HG03095 (cell line): ENCODE results near the gene MCCD1.
"Not testable (repeated sequence)": the region's sequence is repeated elsewhere in the genome, so short reads cannot be mapped to it uniquely, and the experiment has no call there.

Source experiments
- ATAC-seq: cut with Tn5 transposase; IDR thresholded peaks from one replicate; pipeline ENCODE4 v1.9.1; 2021; ENCODE audit warnings: moderate library complexity; ENCODE audit not compliant: unreplicated experiment

Gene MCCD1, protein sequence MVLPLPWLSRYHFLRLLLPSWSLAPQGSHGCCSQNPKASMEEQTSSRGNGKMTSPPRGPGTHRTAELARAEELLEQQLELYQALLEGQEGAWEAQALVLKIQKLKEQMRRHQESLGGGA

DNA sequence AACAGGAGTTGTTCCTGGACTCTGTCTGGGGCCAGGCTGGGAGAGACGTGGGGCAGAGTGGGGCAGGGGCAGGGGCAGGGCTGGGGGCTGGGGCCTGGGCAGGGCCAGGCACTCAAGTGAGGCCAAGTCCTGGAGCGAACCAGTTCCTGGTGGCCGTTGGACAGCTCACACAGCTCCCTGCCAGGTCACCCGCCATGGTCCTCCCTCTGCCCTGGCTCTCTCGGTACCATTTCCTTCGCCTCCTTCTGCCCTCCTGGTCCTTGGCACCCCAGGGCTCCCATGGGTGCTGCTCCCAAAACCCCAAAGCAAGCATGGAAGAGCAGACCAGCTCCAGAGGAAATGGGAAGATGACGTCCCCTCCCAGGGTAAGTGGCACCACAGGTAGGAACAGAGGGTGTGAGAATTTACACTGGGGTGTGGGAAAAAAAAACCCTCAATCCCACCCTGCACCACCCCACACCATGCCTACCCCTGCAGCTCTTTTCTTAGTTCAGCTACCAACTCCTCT is at the start of gene MCCD1:
Gene MCCD1 (plus strand): TSS at position 142 of the 508 bp plus-strand sequence. CDS start 53 bp downstream, at position 195.
- ATAC-seq = no peak

DNA sequence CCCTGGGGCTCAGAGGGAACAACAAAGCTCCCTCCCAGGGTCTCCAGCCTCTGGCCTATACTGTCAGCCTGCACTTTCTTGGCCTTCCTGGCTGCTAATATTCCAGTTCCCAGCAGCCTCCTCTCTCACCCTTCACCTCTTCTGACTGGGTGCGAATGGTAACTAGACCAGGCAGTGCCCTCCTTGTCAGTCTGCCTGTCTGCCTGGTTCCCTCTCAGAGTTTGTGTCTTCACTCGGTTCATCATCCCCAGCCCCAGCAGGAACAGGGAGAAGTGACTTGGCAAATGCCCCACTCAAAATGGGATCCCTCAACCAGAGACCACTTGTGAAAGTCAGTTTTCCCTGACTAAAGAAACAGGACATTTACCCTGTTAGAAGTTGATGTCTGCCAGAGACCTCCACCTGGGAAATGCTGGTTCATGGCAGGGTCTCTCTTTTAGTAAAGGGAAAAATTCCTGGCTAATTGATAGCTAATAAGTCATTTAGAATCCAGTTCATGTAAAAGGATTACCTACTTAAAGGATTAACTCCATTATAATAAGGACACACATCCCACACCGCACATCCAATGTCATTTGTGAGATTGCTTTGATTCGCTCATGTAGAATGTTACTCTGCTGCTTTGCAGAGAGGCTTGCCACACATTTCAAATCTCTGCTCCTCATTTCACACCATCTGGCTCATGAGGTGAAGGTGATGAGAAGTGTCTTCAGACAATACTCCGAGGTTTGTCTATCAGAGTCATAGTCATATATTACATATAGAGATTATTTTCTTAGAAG is 49.4 kb upstream of the MCCD1 start:
- ATAC-seq = no peak

DNA sequence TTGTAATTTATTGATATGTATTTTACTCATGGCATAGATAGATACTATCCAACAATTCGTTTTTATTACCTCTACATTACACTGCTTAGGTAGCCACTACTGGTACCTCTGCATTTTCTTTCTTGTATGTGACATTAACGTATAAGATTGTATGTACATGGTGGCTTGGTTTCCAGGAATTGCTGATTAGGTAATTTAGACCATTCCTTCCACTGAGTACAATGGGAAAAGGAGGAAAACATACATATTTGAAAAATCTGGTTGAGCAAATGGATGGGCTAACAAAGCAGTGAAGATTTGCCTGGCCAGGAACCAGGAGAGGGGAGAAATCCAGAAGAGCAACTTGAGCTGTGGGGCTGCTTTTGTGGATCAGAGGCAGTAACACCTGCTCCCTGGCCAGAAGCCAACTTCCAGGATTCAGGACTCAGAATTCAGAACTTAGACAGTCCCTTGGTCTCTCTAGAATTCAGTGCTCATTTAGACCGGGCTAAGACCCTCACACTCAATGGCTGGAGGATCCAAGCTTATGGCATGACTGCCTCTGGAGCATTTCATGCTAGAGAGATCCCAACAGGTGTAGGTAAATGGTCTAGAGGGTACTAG is 48.7 kb upstream of the MCCD1 start:
- ATAC-seq = no peak

DNA sequence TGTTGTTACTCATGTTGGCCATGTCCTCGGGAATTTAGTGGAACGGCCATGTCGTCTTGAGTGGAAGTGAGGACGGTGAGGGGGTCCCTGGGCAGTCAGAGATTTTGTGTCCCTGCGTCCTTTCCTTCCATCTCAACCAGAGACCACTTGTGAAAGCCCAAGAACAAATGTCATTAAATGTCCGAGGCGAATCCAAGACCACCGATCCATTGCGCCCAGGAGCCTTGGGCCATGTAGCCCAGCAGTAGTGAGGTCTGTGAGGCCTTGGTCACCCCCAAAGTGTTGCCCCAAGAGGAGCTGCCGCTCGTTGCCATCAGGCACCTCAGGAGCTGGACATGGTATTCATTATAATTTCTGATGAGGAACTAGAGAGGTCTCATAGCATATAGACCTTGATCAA is 48.2 kb upstream of the MCCD1 start:
- ATAC-seq = no peak

DNA sequence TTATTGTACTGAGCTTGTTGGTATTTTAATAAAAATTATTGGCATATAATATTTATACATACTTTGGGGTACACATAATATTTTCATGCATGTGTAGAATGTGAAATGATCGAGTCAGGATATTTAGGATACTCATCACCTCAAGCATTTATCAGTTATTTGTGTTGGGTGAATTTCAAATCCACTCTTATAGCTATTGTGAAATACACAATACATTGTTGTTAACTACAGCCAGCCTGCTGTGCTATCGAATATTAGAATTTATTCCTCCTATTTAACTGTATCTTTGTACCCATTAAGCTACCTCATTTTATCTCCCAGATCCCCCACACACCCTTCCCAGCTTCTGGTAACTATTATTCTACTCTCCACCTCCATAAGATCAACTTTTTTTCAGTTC is 45.4 kb upstream of the MCCD1 start:
- ATAC-seq = no peak

DNA sequence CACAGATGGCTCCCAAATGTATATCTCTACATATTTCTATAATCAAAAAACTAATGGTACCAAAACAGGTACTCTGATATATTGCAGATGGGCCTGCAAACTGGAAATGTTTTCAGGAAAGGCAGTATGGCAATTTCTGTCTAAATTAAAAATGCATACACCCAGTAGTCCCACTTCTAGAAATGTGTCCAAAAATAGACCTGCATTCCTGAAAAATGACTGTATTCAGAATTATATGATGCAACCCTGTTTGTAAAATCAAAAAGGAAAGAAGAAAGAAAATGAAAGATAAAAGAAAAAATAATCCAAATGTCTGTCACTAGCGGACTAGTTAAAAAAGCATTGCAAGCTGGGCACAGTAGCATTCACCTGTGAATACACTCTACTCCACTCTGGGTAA is 43.7 kb upstream of the MCCD1 start:
- no peak for ATAC-seq

DNA sequence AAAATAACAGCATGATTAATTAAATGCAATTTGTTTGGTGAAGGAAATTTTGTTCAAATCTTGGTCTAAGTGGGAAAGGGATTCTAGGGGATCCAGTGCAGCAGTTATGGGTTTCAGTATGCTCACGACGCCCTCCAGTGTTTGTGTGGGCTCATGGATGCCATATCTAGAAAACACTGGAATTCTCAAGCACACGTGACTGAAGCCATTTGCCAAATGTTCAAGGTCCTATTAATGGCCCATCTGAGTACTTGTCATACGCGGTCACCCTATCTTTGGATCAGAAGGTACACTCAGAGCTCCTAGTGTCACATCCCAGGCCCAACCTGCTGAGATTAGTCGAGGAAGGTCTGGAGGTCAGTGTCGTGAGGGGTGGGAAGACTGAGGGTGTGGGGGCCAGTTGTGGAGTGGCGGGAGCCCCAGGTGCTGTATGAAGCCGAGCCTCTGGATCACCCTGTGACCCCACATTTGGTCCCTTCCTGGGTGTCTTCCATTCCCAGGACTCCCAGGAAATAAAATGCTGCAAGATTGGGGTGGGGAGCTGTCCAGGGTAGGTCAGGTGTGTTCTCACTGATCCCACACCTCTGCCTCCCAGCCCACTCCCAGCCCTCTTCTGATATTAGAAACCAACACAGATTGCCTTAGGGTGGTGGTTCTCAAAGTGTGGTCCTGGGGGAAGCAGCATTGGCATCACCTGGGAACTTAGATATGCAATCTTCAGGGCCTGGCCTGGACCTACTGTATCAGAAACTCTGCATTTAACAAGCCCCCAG is 42.5 kb upstream of the MCCD1 start:
- not testable (repeated sequence) for ATAC-seq

DNA sequence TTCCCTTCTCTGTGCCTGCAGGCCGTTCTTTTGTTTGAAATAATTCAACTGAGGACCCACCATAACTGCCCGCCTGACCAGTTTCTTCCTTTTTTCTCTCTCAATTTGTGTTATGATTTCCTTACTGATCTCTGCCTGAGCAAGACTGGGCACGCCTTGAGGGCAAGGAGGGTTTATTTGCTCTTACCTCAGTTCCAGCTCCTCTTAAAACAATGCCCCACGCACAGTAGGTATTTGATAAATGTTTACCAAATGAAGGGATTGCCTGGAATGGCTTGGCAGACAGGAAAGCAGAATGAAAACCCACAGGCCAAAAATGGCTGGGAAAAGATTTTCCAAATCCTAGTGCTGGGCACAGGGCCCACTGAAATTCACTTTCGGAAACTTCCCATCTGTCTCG is 41.1 kb upstream of the MCCD1 start:
- ATAC-seq = not testable (repeated sequence)

DNA sequence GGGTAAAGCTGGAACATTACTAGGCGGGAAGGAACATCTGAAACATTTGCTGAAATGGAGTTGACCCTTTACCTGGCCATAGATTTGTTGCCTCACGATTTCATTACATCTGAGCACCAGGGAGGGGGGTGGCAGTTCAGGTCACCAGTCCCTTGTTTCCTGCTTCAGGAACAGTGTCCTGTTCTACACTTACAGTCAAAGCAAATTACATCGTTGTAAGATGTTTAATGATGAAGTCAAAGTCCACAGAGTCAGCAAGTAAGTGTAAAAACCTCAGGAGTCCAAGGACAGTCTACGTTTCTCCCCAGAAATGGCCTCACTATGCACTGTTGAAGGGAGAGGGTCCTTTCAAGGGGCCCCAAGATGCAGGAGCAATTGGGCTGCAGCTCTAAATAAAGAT is 39.7 kb upstream of the MCCD1 start:
- ATAC-seq = no peak

DNA sequence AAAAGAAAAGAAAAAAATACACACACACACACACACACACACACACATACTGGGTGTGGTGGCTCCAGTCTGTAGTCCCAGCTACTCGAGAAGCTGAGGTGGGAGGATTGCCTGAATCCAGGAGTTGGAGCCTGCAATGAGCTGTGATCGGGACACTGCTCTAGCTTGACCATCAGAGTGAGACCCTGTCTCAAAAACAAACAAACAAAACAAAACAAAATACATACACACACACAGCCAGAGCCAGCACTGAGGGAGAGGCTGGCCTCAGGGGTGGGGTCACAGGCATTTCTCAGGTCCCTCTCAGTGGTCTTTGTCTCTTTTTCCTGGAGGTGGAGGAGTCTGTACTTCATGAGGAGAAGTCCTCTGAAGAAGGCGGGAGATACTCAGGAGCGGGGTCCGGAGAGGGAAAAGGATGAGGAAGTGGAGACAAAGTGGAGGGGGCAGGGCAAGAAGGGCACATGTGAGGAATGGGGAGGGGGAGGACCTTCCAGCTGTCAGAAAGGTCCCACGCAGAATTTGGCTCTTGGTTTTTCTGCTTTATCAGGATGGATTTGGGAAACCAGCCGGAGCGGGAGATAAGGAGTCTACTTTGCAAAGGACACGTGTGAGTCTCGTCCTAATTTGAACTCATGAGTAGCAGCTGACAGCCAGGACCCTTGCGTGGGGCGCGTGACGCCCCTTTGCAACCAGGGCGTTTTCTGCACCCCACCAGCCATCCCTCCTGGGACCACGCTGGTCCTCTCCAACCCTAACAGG is 38.5 kb upstream of the MCCD1 start:
- ATAC-seq = no peak

DNA sequence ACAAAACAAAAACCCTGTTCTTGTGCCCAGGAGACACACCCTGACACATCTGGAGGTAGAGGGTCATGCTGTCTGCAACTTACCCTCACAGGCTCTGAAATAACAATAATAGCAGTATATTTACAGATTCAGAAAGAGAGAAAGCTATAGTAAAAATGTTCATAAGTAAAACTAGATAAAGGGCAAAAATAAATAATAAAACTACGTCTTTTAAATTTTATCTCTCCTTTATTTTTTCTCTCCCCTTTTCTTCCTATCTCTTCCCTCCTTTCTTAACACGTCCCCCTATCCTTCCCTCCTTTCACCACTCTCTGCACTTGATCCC is 35.2 kb upstream of the MCCD1 start:
- ATAC-seq = not testable (repeated sequence)

DNA sequence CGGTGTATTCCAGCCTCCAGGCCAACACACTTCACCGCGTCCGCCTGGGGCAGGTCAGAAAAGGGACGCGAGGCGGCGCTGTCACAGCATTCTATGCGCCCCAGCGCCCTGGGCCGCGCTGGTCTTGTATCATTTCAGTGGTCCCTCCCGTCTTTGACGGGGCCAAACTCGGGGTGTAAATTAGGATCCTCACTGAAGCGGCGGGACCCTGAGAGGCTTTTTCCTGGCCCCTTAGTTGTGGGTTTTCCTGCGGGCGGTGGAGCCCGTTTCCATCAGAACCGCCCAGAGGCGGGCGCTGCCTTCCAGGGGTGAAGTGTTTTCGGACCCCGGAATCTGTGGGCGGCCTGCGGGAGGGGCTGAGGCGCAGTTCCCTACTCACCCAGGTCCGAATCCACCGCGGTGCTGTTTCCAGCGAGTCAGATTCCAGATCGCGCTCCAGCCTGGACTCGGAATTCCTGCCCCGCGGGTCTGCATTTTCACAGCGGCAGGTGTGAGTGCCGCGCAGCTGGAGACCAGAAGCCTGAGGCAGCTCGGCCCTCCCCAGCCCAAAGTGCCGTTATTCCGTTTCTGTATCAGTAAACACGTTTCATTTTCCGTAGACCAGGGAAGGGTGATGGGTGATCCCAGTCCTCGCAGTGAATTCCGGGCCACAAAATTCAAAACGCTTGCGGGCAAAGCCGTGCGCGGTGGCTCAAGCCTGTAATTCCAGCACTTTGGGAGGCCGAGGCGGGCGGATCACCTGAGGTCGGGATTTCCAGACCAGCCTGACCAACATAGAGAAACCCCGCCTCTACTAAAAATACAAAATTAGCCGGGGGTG is 34.7 kb upstream of the MCCD1 start:
- ATAC-seq = peak; percentile 40

DNA sequence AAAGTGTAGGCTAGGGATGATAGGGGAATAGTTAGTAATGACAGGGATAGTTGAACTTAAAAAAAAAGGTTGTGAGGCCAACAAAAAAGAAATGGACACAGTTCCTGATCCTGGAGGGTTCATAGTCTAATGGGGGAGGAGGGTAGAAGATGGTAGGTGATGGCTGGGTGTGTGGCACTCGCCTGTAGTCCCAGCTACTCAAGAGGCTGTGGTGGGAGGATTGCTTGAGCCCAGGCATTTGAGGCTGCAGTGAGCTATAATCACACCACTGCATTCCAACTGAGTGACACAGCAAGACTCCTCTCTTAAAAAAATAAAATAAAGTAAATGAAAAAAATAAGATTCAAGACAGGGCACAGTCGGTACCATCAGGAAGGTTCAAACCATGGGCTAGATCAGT is 33.2 kb upstream of the MCCD1 start:
- ATAC-seq = no peak

DNA sequence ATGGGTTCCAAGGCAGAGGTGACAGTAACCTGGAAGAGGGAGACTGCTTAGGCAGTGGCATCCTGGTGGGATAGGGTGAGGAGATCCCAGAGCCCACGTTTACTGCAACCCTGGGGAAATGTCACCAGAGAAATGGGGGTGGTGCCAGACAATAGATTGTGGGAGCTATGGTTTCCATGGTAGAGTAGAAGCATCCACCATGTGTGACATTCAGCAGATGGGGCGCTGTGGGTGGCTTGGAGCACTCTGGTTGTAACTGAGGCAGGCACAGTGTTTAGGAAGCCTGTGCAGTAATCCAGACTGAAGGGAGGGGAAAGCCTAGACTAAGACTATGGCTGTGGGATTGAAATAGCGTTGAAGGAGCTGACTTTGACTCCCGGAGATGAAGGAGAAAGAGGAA is 31.9 kb upstream of the MCCD1 start:
- not testable (repeated sequence) for ATAC-seq

DNA sequence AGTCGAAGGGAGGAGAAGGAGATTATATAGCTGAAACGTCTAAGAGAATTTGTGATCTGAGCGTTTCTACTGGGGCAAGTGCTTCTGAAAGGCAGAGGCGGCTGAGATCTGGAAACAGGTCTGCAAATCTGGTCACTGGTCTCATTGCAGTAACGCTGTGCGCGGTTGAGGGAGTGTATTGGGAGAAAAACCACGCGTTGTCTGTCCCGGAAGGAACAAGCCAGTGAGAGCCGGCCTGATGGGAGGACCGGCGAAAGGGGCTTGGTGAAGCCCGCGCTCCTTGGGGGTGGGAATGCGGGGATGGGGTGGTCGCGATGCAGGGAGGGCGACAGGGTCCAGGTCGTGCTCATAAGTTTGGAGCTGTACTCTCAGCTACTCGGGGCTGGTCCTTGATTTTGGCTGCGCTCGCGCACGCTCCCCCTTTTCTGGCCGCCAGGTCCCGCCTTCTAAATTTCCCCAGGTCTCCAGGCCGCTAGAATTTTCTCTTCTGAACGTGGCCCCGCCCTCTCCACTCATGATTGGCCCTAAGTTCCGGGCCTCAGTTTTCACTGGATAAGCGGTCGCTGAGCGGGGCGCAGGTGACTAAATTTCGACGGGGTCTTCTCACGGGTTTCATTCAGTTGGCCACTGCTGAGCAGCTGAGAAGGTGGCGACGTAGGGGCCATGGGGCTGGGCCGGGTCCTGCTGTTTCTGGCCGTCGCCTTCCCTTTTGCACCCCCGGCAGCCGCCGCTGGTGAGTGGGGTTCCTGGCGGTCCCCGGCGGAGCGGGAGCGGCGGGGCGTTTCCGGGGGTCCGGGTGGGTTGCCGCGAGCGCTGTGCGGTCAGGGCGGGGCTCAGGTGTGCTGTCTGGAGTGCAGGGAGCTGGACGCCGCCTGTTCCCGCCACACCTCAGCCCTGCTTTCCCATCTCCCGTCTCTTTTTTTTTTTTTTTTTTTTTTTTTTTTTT is 31.0 kb upstream of the MCCD1 start, which contains the start of gene MICB:
Gene MICB (plus strand): TSS at position 615 of the 946 bp plus-strand sequence. CDS start 49 bp downstream, at position 664.
- peak; percentile 42 for ATAC-seq

DNA sequence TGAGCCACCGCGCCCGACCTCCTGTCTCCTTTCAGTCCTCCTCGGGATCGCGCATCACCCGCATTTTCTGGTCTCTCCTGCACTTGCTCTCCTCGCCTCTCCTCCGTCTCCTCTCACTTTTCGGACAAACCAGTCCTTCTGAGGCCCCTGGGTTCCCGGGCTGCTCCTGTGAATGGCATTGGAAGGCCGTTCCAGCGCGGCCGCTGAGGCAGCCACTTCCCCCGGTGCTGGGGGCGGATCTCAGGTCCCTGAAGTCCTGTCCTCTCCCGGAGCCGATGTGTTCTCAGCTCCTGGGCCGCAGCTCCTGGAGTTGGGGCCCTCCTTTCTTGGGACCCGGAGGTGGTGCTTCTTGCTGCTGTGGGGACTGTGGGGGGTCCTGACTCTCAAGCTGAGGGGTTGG is 30.0 kb upstream of the MCCD1 start:
- ATAC-seq = no peak

DNA sequence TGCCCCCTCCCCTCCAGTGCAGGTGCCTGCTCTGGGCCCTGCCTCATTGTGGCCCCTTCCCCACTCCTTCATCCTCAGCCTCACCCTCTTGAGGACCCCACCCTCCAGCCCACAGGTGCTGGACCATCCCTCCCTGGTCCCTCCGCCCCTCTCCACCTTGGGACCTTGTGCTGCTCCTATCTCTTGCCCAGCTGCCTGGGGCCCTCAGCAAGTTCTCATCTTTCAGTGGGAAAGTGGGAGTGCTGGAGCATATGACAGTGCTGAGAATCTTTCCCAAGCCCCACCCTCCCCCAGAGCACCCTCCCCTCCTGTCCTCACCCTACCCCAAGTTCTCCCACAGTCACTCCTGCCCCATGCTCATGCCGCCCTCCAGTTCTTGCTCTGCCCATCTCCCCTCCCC is 29.1 kb upstream of the MCCD1 start:
- not testable (repeated sequence) for ATAC-seq

DNA sequence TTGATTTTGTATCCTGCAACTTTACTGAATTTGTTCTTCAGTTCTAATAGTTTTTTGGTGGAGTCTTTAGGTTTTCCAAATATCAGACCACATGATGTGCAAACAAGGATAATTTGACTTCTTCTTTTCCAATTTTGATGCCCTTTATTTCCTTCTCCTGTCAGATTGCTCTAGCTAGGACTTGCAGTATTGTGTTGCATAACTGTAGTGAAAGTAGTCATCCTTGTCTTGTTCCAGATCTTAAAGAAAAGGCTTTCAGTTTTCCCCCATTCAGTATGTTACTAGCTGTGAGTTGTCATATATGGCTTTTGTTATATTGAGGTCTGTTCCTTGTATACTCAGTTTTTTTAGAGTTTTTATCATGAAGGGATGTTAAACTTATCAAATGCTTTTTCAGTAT is 26.2 kb upstream of the MCCD1 start:
- no peak for ATAC-seq

DNA sequence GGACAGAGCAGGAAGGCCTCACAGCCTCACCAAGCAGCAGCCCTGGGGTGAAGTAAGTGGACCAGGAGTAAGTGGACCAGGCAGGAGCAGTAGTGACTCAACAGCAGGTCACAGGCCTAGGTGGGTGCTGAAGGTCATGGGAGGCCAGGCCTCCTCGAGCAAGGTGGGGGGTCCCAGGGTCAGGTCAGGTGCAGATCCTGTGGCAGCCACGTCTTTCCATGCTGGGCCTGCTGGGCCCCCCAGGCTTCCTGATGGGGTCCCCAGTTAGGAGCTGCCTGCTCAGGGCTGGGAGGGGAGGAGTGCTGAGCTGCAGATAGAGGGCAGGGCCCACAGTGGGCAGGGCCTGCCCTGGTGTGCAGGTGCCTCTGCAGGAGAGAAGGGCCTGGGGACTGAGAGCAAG is 19.7 kb upstream of the MCCD1 start:
- not testable (repeated sequence) for ATAC-seq
